GM12874 (cell line): Measurements from ENCODE around the gene SMG9.

ENCODE experiments used
- CTCF ChIP-seq: IDR thresholded peaks from 2 replicates; pipeline ENCODE4 v1.5.1; 2011; ENCODE audit warnings: low read depth, mild to moderate bottlenecking, control low read depth, low read length, moderate library complexity; ENCODE audit not compliant: insufficient read depth

SMG9 gene

DNA sequence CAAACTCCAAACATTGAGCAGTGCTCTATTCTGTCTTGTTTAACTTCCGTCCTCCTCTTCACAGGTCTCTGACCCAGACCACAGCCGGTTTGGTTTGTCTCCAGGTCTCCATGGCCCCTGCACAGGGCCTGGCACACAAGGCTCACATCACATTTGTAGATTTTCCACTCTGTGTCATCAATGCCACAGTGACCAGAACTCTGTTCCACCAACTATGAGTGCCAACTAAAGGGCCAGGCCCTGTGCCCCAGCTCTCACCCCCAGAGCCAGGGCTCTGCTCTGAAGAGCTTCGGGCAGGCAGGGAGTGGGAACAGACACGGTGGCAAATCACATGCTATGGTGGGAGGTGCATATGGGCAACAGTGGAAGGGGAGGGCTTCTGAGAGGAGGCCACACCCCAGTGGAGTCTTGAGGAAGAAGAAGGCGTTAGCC is 16.0 kb downstream of the SMG9 start:
- TF ChIP-seq CTCF: no peak

GRCh38 chr19:43735957-43736356 is 18.8 kb downstream of the SMG9 start:
- no peak for TF ChIP-seq CTCF

GRCh38 chr19:43735013-43735412 is 19.7 kb downstream of the SMG9 start:
- no peak for TF ChIP-seq CTCF

DNA sequence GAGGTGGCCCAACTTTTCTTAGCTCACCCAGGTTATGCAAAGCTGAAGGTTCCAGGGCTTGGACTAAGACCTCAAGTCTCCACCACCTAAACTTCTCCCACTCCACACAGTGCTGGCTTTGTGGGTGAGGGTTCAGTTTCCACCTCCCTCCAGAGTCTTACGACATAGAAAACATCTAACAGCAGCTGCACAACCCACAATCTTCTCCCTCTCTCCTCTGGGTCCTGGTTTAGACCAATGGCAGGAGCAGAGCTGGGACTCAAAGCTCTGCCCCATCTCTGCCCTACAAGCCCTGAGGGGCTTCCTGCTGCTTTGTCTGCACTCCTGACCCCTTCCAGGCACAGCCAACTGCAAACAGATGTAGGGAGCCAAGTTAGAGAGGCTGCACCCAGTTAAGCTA is 22.9 kb downstream of the SMG9 start:
- TF ChIP-seq CTCF: no peak

DNA sequence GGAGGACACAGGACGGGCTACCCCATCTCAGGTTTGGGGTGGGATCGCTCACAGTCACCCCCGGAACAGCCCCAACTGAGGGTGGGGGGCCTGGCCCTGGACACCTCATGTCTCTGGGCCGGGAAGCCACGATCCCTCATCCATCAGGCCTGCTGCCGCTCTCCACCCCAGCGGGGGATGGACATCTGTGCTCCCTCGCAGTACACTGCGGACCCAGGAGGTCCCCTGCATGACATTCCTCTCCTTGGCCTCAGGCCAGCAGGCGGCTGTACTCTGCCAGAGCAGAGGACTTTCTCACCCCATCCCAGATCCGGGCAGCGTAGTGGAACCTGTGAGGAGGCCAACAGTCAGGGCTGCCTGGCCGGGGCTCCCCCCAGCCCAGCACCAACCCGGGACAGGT is 23.4 kb downstream of the SMG9 start:
- TF ChIP-seq CTCF: no peak

GRCh38 chr19:43729919-43730318 is 24.8 kb downstream of the SMG9 start:
- no peak for TF ChIP-seq CTCF

DNA sequence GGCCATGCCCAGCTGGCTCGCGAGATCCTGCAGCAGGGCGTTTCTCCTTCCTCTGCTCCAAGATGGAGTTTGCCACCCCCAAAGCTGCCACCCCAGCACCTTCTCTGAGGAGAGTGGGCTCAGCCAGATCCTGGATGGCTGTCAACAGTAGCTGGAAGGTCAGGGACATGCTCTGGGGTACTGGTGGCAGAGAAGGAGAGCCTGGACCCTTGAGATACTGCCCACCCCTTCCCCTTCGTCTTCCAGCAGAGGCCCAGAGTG is 27.2 kb downstream of the SMG9 start:
- no peak for TF ChIP-seq CTCF

DNA sequence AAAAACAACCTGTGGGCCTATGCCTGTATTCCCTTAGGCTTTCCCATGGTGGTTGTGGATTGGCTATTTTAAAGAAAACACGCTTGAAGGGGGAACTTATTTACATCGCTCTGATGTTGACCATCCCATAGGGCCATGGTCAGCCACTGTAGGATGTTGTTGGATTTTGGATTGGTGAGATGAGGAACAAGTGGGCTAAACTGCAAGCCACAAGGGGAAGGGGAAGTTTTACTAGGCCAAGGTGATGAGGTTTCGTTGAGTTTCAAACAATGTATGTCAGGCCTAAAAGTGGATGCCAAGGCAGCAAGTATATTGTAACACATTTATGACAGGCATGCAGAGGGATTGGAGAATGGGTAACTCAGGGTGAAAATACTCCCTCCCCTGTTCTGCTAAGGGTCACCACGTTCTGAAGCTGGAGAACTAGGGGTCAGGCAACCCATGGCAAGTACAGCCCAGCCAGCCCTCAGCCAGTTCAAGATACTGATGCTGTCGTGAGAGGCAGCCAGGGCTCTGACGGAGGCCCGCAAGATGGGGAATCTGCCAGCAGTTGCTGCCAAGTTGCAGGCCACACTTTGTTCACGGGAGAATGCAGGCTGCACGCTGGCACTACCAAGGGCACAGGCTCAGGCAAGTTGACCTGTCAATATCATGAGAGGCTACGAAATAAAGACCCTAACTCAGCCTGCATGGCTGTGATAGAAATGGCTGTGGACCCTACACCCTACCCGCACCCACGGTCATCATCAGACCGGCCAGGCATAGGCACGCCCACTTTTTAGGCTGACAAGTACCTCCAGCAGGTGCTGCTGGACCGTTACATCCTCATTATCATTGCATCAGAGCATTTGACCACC is 27.8 kb downstream of the SMG9 start:
- no peak for TF ChIP-seq CTCF
